GM21717 (cell line): ENCODE measurements around the gene RNF157.

Source experiments
- ATAC-seq: cut with Tn5 transposase; IDR thresholded peaks from one replicate; pipeline ENCODE4 v1.9.1; 2021; ENCODE audit warnings: mild to moderate bottlenecking, moderate library complexity; ENCODE audit not compliant: unreplicated experiment

Gene RNF157

GRCh38 chr17:76130473-76130872 lies 109.8 kb downstream of the RNF157 start:
- ATAC-seq = no peak

DNA sequence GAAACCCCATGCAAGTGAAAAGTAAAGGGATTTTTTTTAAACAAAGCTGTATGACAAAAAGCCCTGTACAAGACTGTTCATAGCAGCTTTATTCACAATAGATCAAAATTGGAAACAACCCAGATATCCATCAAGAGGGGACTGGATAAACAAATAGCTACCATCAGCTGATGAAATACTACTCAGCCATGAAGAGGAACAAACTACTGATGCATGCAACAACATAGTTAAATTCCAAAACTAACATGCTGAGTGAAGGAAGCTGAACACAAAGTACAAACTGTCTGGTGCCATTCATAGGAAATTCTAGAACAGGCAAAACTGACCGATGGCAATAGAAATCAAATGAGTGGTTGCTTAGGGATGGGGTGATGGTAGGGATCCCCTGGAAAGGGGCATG lies 114.4 kb downstream of the RNF157 start:
- no peak for ATAC-seq

DNA sequence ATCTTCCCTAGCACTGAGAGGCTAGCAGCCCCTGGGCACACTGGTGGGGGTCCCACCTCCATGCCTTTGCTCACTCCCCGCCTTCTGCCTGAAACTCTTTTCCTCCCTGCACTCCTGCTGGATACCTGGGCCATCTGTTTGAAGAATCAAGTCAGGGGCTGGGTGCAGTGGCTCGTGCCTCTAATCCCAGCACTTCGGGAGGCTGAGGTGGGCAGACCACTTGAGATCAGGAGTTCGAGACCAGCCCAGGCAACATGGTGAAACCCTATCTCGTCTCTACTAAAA lies 115.0 kb downstream of the RNF157 start:
- ATAC-seq = no peak

DNA sequence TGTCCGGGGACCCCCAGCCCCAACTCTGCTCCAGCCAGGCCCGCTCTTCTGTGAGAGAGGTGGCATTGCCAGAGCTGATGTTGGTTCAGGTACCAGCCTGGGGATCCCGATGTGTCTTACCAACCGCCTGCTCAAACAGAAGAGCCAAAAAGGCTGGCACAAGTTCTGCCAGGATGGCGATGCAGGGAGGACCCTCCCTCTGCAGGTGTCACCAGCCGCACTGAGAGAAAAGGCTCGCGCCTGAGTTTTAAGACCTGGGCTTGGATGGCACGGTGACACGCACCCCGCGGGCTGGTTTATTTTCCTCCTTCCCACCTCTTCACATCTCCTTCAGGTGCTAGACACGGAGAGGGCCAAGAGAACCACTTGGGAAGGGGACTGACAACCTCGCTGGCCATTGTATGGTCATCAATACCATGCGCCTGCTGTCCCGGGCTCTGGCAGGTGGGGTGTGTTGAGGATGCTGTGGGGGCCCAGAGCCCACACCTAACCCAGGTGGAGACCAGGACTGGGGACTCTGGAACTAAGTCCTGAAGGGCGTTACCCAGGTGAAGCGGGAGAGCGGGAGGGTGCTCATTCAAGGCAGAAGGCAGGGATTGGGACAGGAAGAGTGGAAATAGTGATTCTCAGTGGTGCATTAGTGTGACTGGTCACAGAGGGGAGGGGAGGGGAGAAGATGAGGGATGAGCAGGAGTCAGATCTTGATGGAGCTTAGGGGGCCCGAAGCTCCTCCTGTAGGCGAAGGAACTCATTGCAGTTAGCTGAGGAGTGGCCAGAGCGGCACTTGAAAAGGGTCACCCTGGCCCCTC lies 115.5 kb downstream of the RNF157 start:
- no peak for ATAC-seq

DNA sequence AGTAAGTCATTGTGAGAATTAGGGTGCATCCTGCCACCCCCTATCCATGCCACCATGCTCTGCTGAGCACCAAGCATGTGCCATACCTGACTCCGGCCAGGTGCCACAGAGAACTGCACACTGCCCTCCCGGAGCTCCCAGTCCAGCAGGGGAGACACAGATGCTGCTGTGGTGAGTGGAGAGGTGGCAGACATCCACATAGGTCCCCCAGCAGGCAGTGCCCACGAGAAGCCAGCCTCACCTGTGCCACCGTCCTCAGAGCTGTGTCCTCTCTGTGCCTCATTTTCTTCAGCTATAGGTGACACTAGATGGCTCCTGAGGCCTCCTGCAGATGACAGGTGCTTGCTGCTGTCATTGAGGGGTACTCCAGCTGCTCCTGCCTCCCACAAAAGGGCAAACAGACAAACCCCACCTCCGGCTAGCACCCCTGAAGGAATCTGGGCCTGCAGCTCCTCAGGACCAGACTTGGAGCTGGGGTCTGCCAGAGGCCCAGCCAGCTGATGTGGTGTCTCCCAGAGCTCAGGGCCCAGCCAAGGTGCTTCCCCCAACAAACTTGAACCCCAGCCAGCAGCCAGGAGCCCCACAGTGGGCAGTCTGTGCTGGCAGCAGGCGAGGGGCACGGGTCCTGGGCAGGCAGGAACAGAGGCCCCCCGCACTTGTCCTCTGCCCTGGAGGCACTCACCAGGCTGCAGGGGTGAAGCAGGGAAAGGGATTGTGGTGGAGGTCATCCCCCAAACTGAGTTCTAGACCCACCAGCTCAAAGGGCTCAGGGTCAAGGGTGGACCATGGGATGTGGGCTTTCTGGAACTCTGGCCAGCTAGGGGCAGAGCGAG lies 116.3 kb downstream of the RNF157 start:
- ATAC-seq = no peak

DNA sequence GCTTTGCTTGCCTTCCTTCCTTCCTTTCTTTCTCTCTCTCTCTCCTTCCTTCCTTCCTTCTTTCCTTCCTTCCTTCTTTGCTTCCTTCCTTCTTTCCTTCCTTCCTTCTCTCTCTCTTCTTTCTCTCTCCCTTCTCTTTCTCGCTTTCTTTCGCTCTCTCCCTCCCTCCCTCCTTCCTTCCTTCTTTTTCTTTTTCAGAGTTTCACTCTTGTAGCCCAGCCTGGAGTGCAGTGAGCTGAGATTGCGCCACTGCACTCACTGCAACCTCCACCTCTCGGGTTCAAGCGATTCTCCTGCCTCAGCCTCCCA lies 117.1 kb downstream of the RNF157 start:
- ATAC-seq = no peak

- no peak for ATAC-seq
Measured at GRCh38 chr17:76122431-76123190, 117.7 kb downstream of the RNF157 start.

DNA sequence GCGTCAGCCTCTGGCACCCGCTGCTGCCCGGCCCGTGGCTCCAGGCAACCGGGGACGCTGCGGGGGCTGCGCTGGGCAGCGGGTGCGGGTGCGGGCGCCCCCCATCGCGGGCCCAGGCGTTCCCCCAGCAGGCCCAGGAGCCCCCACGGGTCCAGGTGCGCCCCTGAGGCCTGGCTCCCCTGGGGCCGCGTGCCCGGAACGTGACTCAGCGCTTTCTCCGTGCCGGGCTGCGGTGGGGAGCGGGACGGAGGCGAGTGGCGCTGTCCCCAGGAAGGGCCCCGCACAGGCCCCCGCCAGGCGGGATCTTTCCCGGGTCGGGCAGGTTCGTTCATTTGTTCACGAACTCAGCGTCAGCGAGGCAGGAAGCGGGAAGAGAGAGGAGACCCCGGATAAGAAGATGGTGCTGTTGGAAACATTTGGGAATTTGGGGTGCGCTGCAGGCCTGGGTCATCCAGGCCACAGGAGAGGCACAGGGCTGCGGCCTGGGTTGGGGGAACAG lies 118.3 kb downstream of the RNF157 start:
- no peak for ATAC-seq

DNA sequence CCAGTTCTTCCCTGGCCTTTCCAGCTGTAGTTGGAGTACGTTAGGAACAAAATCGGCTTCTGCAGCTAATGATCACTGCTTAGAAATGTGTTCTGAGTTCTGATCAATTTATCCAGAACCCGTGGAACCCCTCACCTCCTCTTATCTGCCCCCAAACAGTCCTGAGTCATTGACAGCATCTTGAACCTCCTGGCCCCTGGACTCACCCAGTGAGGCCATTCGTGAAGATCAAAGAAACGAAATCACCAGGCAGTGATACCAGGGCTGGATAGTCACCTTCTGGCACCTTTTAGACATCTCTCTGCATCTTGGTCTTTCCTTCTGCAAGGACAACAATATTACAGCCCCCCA lies 119.7 kb downstream of the RNF157 start:
- ATAC-seq = no peak

GRCh38 chr17:76119409-76120371 lies 120.6 kb downstream of the RNF157 start:
- ATAC-seq = no peak

DNA sequence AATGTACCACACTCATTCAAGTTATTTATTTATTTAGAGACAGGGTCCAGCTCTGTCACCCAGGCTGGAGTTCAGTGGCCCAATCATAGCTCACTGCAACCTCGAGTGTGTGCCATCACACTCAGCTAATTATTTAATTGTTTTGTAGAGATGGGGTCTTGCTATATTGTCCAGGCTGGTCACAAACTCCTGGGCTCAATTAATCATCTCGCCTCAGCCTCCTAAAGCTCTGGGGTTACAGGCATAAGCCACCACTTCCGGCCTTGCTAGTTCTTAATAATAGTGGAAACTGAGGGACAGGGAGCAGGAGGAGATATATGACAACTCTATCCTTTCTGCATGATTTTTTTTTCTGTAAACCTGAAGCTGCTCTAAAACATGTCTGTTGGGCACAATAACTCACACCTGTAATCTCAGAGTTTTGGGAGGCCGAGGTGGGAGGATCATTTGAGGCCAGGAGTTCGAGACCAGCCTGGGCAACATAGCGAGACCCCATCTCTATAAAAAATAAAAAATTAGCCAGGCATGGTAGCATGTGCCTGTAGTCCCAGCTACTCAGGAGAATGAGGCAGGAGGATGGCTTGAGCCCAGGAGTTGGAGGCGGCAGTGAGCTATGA lies 125.0 kb downstream of the RNF157 start:
- no peak for ATAC-seq

DNA sequence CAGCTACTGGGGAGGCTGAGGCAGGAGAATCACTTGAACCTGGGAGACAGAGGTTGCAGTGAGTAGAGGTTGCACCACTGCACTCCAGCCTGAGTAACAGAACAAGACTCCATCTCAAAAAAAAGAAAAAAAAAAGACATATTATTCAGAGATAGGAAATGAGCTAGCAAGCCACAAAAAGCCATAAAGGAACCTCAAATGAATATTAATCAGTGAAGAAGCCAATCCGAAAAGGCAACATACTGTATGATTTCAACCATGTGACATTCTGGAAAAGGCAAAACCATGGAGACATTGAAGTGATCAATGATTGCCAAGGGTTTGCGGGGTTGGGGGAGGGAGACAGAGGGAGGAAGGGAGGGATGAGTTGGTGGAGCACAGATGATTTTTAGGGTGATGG lies 128.3 kb downstream of the RNF157 start:
- no peak for ATAC-seq

DNA sequence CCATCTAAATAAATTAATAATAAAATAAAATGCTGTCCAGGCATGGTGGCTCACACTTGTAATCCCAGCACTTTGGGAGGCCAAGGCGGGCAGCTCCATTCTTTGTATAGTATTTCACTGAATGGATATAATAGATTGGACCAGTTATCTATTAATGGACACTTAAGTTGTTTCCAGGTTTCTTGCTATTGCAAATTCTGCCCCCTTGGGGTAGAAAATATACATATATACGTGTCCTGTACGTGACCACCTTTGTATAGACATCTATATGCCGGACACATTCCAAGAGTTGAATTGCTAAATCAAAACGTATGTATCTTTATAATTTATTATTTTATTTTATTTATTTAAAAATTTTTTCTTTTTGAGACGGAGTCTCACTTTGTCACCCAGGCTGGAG lies 132.8 kb downstream of the RNF157 start:
- ATAC-seq = no peak

- no peak for ATAC-seq
Measured at GRCh38 chr17:76106703-76107102, 133.6 kb downstream of the RNF157 start.

GRCh38 chr17:76104896-76105231 lies 135.4 kb downstream of the RNF157 start:
- no peak for ATAC-seq

- ATAC-seq = no peak
Measured at GRCh38 chr17:76104140-76104895, 136.0 kb downstream of the RNF157 start.

GRCh38 chr17:76103274-76104139 lies 136.8 kb downstream of the RNF157 start, which contains the start of gene EXOC7:
Gene EXOC7, minus strand, starts transcription at chr17:76103787. Its CDS starts 95 bp downstream, at chr17:76103692.
- no peak for ATAC-seq

DNA sequence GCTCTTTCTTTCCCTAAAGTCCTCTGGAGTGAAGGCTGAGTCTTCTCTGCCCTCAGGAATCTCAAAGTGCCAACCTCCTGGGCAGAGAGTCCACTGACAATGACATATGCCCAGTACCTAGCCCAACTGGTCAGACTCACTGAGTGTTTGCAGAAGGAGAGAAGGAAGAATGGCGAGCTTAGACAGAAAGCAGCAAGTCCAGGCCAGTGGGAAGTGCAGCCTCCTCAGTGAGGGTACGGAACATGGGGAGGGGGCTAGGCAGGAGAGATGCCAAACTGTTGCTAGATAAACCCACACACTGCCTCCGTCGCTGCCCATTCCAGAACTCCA lies 137.4 kb downstream of the RNF157 start:
- ATAC-seq = no peak
